Activated T-cell treated with anti-CD3 and anti-CD28 coated beads, Interleukin-2, amount 50 U/mL, for 72 hours (primary cell): Measurements from ENCODE around the gene RPS4Y1. TPM values are rescaled to one million over a fixed set of nuclear protein-coding genes. Genes with fewer than 3 reads are reported as not detected.
A peak's percentile ranks its signal among the peaks of the same experiment; 100 is the strongest.

Experiments used
- ATAC-seq, 2 donors: fragments of 150-1000 bp; cut with Tn5 transposase; replicated peaks in 1 of 2; 2 replicates each; pipeline ENCODE4 v1.10.0; 2021; ENCODE audit warnings: moderate library complexity in 2 of 2, mild to moderate bottlenecking in 1 of 2
- DNase-seq, 2 donors: peaks; one replicate each; pipeline ENCODE4 v3.0.0; 2021 to 2022; ENCODE audit warnings: mixed read lengths in 1 of 2
- H3K27ac Mint-ChIP-seq: one replicate; pipeline ENCODE4 v1.8.0; 2022; ENCODE audit warnings: mild to moderate bottlenecking, moderate library complexity, mixed read lengths
- H3K27me3 Mint-ChIP-seq: one replicate; pipeline ENCODE4 v1.8.0; 2022; ENCODE audit warnings: low read depth, mixed read lengths
- H3K36me3 Mint-ChIP-seq, 2 donors: one replicate each; pipeline ENCODE4 v1.8.0; 2022; ENCODE audit warnings: mixed read lengths in 2 of 2, mild to moderate bottlenecking in 1 of 2; ENCODE audit not compliant: insufficient read depth in 2 of 2
- H3K4me1 Mint-ChIP-seq: one replicate; pipeline ENCODE4 v1.8.0; 2022; ENCODE audit warnings: low read depth, mixed read lengths
- H3K4me3 Mint-ChIP-seq, 2 donors: one replicate each; pipeline ENCODE4 v1.8.0; 2022; ENCODE audit warnings: mild to moderate bottlenecking in 2 of 2, mixed read lengths in 2 of 2, moderate library complexity in 2 of 2
- H3K9me3 Mint-ChIP-seq, 2 donors: one replicate each; pipeline ENCODE4 v1.8.0; 2022; ENCODE audit warnings: mixed read lengths in 2 of 2
- total RNA-seq, 2 donors: library from RNA; stranded (reverse); gene quantifications; one replicate each; pipeline ENCODE4 v1.2.3, GENCODE V29; 2022

The RPS4Y1 gene
- total RNA-seq, 2 donors from 2014 or later, result 323 TPM; not detected in 1

- Mint-ChIP-seq H3K4me1 (no peaks in the 10 kb centered on the region), H3K27me3 (no peaks in the 10 kb centered on the region), H3K36me3 (peaks cover 0 to 4% of the 10 kb centered on the region in 2 donors), H3K27ac (peak overlapping the region; percentile 93), H3K4me3 (peak overlapping the region in 1 of 2 donors; percentile 86), H3K9me3 (no peaks in the 10 kb centered on the region)
- ATAC-seq (peak in 1 of 2 donors; percentile 97), DNase-seq (peak in 1 of 2 donors; percentile 39)
Observed at GRCh38 chrY:2887955-2888354, 46.6 kb downstream of the RPS4Y1 start.

GRCh38 chrY:2893471-2893870 lies 52.1 kb downstream of the RPS4Y1 start:
- no peak overlapping the region for H3K4me3 Mint-ChIP-seq
- H3K4me1 Mint-ChIP-seq, result no peaks in the 10 kb centered on the region
- no peak overlapping the region for H3K27ac Mint-ChIP-seq
- no peaks in the 10 kb centered on the region for H3K36me3 Mint-ChIP-seq
- ATAC-seq (no peak), DNase-seq (no peak)
- H3K9me3 Mint-ChIP-seq, result no peaks in the 10 kb centered on the region
- no peaks in the 10 kb centered on the region for H3K27me3 Mint-ChIP-seq

- Mint-ChIP-seq H3K4me1 (no peaks in the 10 kb centered on the region), H3K9me3 (no peaks in the 10 kb centered on the region), H3K36me3 (peaks cover 0 to 1% of the 10 kb centered on the region in 2 donors), H3K4me3 (no peak overlapping the region), H3K27me3 (no peaks in the 10 kb centered on the region), H3K27ac (no peak overlapping the region)
- DNase-seq (no peak), ATAC-seq (no peak)
Observed at GRCh38 chrY:2896050-2896449, 54.6 kb downstream of the RPS4Y1 start.

GRCh38 chrY:2907356-2907755 lies 66.0 kb downstream of the RPS4Y1 start:
- Mint-ChIP-seq H3K36me3 (peaks cover 0 to 2% of the 10 kb centered on the region in 2 donors), H3K4me3 (no peak overlapping the region), H3K27me3 (no peaks in the 10 kb centered on the region), H3K4me1 (no peaks in the 10 kb centered on the region), H3K27ac (no peak overlapping the region), H3K9me3 (peaks cover 0 to 7% of the 10 kb centered on the region in 2 donors)
- no peak for DNase-seq
- no peak for ATAC-seq

- peak overlapping the region in 1 of 2 donors; percentile 59 for H3K4me3 Mint-ChIP-seq
- peak overlapping the region; percentile 73 for H3K27ac Mint-ChIP-seq
- peaks cover 0 to 5% of the 10 kb centered on the region in 2 donors for H3K36me3 Mint-ChIP-seq
- peaks cover 0 to 6% of the 10 kb centered on the region in 2 donors for H3K9me3 Mint-ChIP-seq
- no peaks in the 10 kb centered on the region for H3K4me1 Mint-ChIP-seq
- no peaks in the 10 kb centered on the region for H3K27me3 Mint-ChIP-seq
- DNase-seq, result peak in 1 of 2 donors; percentile 19
- peak in 1 of 2 donors; percentile 83 for ATAC-seq
Observed at GRCh38 chrY:2913066-2913815, 71.8 kb downstream of the RPS4Y1 start.

Other genes with a start within 250 kb of the RPS4Y1 start
- not detected for gene SRY, start 53.9 kb upstream of the RPS4Y1 start, total RNA-seq
- gene ZFY, start 93.8 kb downstream of the RPS4Y1 start, total RNA-seq, result 10 to 100 TPM in 1 of 2 donors, not detected in 1; 19.8 TPM